Lower leg skin (tissue), 4 donors: ENCODE measurements around the gene RSKR. TPM values are rescaled to one million over a fixed set of nuclear protein-coding genes. Genes with fewer than 3 reads are reported as not detected.

Source experiments
- DNase-seq, 2 donors: peaks; one replicate each; pipeline ENCODE4 v3.0.0-alpha.2; 2019; ENCODE audit warnings: low spot score in 2 of 2
- H3K4me3 ChIP-seq: fragments of 200-600 bp; sonication (generic); 2 replicates; pipeline ENCODE4 v1.5.1; 2017; ENCODE audit warnings: mild to moderate bottlenecking, low read depth; ENCODE audit not compliant: poor library complexity, severe bottlenecking
- POLR2A ChIP-seq, 2 donors: fragments of 450-650 bp; IDR thresholded peaks; one replicate each; pipeline ENCODE4 v1.6.1; 2016 to 2017; ENCODE audit warnings: antibody characterized with exemption in 2 of 2, mild to moderate bottlenecking in 1 of 2, moderate library complexity in 1 of 2
- WGBS, 2 donors: methylation state at CpG; one replicate each; pipeline ENCODE4 v1.1.5; 2018; 5-methylcytosine and 5-hydroxymethylcytosine counted together
- intact Hi-C: fragments of 100-400 bp; cut with DNase I; formaldehyde crosslinking; loops from one replicate; pipeline ENCODE4 v1.15.0; 2023; ENCODE audit warnings: low total_unique reads
- total RNA-seq, 4 donors: library from RNA; depleted of rRNA; stranded (reverse); fragments of >200 nt; gene quantifications; one replicate each; pipeline ENCODE4 v1.1.0, GENCODE V29; 2016
- TF ChIP-seq, protein P1 (sequence below), 3 donors: fragments of 450-650 bp; IDR thresholded peaks; one replicate each; pipeline ENCODE4 v1.5.1; 2016; ENCODE audit warnings: antibody characterized with exemption in 3 of 3, mild to moderate bottlenecking in 3 of 3, moderate library complexity in 2 of 3

Gene RSKR
- total RNA-seq, 4 donors from 2014 or later, result 6.7 to 8.7 (median 6.9) TPM

DNA sequence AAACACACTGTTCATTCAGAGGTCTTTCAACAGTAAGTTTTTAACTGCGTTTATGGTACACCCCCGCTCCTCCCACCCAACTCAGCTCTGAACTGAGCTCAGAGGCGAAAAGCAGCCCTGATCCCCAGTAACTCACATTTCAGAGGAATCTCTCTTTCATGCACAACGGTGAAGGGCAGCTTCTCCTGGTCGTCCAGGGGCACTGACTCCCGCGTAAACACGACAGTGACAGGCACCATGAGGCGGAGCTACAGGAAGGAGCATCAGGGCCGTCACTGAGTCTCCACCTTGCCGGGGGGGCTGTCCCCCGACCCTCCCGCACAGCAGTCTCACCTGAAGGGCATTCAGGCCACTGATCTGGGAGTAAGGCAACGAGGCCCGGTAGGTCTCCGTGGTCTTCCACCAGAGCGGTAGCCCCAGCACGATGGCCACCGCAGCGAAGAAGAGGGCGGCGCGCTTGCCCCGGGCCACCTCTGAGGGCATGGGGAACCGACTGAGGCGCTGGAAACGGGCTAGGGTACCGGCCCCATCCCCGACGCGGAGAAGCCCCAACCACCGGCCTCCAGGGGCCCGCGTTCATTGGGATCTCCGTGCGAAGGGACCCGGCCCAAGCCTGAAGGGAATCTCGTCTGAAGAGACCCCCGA, 43.1 kb downstream of the RSKR start:
- peak overlapping the region; percentile 94 for H3K4me3 ChIP-seq
- WGBS, 2 donors, result 1 to 2% methylated on average over 36 to 38 of the region's 39 CpGs
- TF ChIP-seq, protein P1, sequence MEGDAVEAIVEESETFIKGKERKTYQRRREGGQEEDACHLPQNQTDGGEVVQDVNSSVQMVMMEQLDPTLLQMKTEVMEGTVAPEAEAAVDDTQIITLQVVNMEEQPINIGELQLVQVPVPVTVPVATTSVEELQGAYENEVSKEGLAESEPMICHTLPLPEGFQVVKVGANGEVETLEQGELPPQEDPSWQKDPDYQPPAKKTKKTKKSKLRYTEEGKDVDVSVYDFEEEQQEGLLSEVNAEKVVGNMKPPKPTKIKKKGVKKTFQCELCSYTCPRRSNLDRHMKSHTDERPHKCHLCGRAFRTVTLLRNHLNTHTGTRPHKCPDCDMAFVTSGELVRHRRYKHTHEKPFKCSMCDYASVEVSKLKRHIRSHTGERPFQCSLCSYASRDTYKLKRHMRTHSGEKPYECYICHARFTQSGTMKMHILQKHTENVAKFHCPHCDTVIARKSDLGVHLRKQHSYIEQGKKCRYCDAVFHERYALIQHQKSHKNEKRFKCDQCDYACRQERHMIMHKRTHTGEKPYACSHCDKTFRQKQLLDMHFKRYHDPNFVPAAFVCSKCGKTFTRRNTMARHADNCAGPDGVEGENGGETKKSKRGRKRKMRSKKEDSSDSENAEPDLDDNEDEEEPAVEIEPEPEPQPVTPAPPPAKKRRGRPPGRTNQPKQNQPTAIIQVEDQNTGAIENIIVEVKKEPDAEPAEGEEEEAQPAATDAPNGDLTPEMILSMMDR (IDR thresholded peaks at IDR 0.05), result no peak
- TF ChIP-seq POLR2A (IDR thresholded peaks at IDR 0.05), result no peak
- DNase-seq, result no peak
- intact Hi-C loops, result no loop called here

DNA sequence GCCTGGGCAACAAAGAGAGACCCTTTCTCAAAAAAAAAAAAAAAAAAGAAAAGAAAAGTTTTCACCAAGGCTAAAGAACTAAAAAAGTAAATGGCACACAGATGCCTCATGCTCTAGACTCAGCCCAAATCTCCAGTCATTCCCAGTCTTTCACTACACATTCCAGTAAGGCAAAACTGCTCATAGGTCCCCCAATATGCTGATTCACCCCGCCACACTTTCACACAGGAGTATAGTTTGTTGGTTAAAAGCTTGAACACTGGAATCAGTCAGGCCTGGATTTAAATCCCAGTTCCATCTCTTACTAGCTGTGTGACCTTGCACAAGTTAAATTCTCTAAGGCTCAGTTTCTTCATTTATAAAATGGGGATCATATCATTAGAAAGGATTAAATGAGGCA, 44.5 kb downstream of the RSKR start:
- 89 to 97% methylated on average over 1 of the region's 1 CpG for WGBS, 2 donors
- no peak for DNase-seq
- H3K4me3 ChIP-seq, result no peak overlapping the region
- intact Hi-C loops, result no loop called here
- no peak for TF ChIP-seq POLR2A (IDR thresholded peaks at IDR 0.05)
- TF ChIP-seq, protein P1 (IDR thresholded peaks at IDR 0.05), result no peak

DNA sequence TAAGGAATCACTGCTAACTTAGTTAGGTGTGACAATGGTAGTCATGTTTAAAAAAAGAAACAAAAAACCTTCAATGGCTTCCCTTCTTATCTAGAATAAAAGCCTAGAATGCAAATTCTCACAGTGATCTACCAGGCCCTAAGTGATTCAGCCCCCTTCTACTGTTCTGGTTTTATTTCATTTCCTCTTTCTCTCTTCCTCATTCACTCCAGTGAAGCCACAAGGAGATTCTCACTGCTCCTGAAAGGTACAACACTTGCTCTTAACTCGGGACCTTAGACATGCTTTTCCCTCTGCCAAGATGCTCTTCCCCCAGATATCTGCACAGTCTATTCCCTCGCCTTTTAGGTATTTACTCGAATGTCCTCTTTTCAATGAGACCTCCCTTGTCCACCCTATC, 46.4 kb downstream of the RSKR start:
- no peak for DNase-seq
- no peak for TF ChIP-seq POLR2A (IDR thresholded peaks at IDR 0.05)
- TF ChIP-seq, protein P1 (IDR thresholded peaks at IDR 0.05), result no peak
- intact Hi-C loops, result no loop called here
- WGBS, 2 donors, result 90 to 93% methylated on average over 3 of the region's 3 CpGs
- no peak overlapping the region for H3K4me3 ChIP-seq

DNA sequence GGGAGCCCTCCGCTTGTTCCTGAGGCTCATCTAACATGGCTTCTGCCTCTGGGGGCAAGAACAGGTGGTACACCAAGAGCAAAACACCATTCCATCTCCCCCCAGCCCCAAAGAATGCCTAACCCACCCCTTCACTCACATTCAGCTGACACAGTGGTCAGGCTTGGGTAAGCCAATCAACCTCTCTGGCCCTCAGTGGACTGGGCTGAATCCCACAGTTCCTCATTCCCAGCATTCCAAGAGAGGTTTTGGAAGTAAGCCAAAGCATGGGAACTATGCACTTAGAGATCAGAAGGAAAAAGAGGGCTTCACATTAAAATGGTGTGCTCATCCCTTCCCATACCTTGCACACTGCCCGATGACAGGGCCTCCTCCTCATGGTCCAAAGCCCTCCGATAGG, 50.5 kb downstream of the RSKR start:
- 92 to 93% methylated on average over 3 of the region's 3 CpGs for WGBS, 2 donors
- no peak for DNase-seq
- H3K4me3 ChIP-seq, result no peak overlapping the region
- no peak for TF ChIP-seq POLR2A (IDR thresholded peaks at IDR 0.05)
- TF ChIP-seq, protein P1 (IDR thresholded peaks at IDR 0.05), result no peak
- intact Hi-C loops, result no loop called here

Other genes starting within 250 kb of the RSKR start
- gene SEBOX, start 249.0 kb downstream of the RSKR start, total RNA-seq, result not detected
- gene VTN, start 243.9 kb downstream of the RSKR start, total RNA-seq, result under 1 TPM in 1 of 4 donors, not detected in 3; 0.10 TPM
- gene SARM1, start 242.5 kb downstream of the RSKR start, total RNA-seq, result 10 to 100 TPM in 3 of 4 donors, 1 to 10 TPM in 1; 4.0 to 15.4 (median 12.1) TPM
- 10 to 100 TPM in 1 of 4 donors, 1 to 10 TPM in 2, under 1 TPM in 1; 0.89 to 11.5 (median 4.5) TPM for gene SLC46A1, start 208.0 kb downstream of the RSKR start, total RNA-seq
- 10 to 100 TPM in 2 of 4 donors, 1 to 10 TPM in 2; 1.2 to 13.2 (median 9.8) TPM for gene SLC13A2, start 140.5 kb downstream of the RSKR start, total RNA-seq
- gene FOXN1, start 107.8 kb downstream of the RSKR start, total RNA-seq, result 10 to 100 TPM; 28.9 to 65.0 (median 45.4) TPM
- 10 to 100 TPM; 41.2 to 41.6 (median 41.4) TPM for gene UNC119, start 61.6 kb downstream of the RSKR start, total RNA-seq
- gene PIGS, start 42.7 kb downstream of the RSKR start, total RNA-seq, result 10 to 100 TPM; 57.6 to 84.0 (median 75.1) TPM
- gene ALDOC, start 37.3 kb downstream of the RSKR start, total RNA-seq, result 100 to 1,000 TPM; 109 to 186 (median 138) TPM
- gene SPAG5, start 15.2 kb downstream of the RSKR start, total RNA-seq, result 10 to 100 TPM in 1 of 4 donors, 1 to 10 TPM in 3; 4.0 to 12.4 (median 7.7) TPM
- gene BLTP2, start 31.0 kb upstream of the RSKR start, total RNA-seq, result 10 to 100 TPM; 51.0 to 93.7 (median 83.7) TPM
- 10 to 100 TPM; 36.6 to 47.4 (median 38.0) TPM for gene SDF2, start 47.7 kb upstream of the RSKR start, total RNA-seq
- 10 to 100 TPM; 47.2 to 86.7 (median 71.3) TPM for gene SUPT6H, start 48.0 kb upstream of the RSKR start, total RNA-seq
- gene PROCA1, start 97.7 kb upstream of the RSKR start, total RNA-seq, result 1 to 10 TPM in 3 of 4 donors, not detected in 1; 1.0 to 3.7 (median 3.3) TPM
- gene RAB34, start 103.7 kb upstream of the RSKR start, total RNA-seq, result 100 to 1,000 TPM in 2 of 4 donors, 10 to 100 TPM in 2; 76.6 to 138 (median 103) TPM
- gene RPL23A, start 105.8 kb upstream of the RSKR start, total RNA-seq, result 100 to 1,000 TPM; 538 to 966 (median 735) TPM
- 10 to 100 TPM in 3 of 4 donors, 1 to 10 TPM in 1; 9.4 to 33.6 (median 23.5) TPM for gene TLCD1, start 112.0 kb upstream of the RSKR start, total RNA-seq
- 1 to 10 TPM; 2.1 to 9.5 (median 4.4) TPM for gene NEK8, start 114.6 kb upstream of the RSKR start, total RNA-seq
- gene TRAF4, start 129.8 kb upstream of the RSKR start, total RNA-seq, result 10 to 100 TPM; 11.0 to 30.9 (median 21.8) TPM
- gene FAM222B, start 228.6 kb upstream of the RSKR start, total RNA-seq, result 10 to 100 TPM; 10.7 to 18.0 (median 12.0) TPM
- gene ERAL1, start 240.8 kb upstream of the RSKR start, total RNA-seq, result 10 to 100 TPM; 39.4 to 45.2 (median 41.6) TPM